HepG2 (cell line): ENCODE results near the gene CRADD. TPM values are rescaled to one million over a fixed set of nuclear protein-coding genes. Genes with fewer than 3 reads are reported as not detected.

ENCODE experiments used
- ATF6 ChIP-seq: sonication (generic); formaldehyde crosslinking; conservative IDR thresholded peaks from 2 replicates; pipeline ENCODE4 v1.4.0; 2020; ENCODE audit warnings: missing genetic modification reagents
- CENPX ChIP-seq: sonication (generic); formaldehyde crosslinking; IDR thresholded peaks from 2 replicates; pipeline ENCODE4 v1.9.0; 2021; ENCODE audit warnings: mild to moderate bottlenecking, missing genetic modification reagents, moderate library complexity
- CHCHD3 ChIP-seq: sonication (generic); formaldehyde crosslinking; IDR thresholded peaks from 2 replicates; pipeline ENCODE4 v1.8.0; 2022; ENCODE audit warnings: mild to moderate bottlenecking, missing genetic modification reagents, moderate library complexity
- DR1 ChIP-seq: sonication (generic); formaldehyde crosslinking; IDR thresholded peaks from 2 replicates; pipeline ENCODE4 v1.8.0; 2021; ENCODE audit warnings: mild to moderate bottlenecking, missing genetic modification reagents, inconsistent platforms
- HMGXB4 ChIP-seq, 2 experiments: sonication (generic) in 1 of 2; formaldehyde crosslinking in 1 of 2; IDR thresholded peaks; 2 replicates each; pipeline versions ENCODE4 v1.4.0 to v1.6.1; 2018 to 2020; ENCODE audit warnings: missing genetic modification reagents in 2 of 2, borderline replicate concordance in 1 of 2, low read depth in 1 of 2, mild to moderate bottlenecking in 1 of 2, missing biosample characterization in 1 of 2
- MYPOP ChIP-seq: sonication (generic); formaldehyde crosslinking; IDR thresholded peaks from 2 replicates; pipeline ENCODE4 v1.8.1; 2023; ENCODE audit warnings: mild to moderate bottlenecking, moderate library complexity, missing genetic modification reagents
- PTBP1 ChIP-seq: fragments of 200-400 bp; formaldehyde crosslinking; IDR thresholded peaks from 2 replicates; pipeline ENCODE4 v1.6.1; 2018; ENCODE audit warnings: low read length, low read depth; ENCODE audit not compliant: poor library complexity, severe bottlenecking
- RFX1 ChIP-seq: fragments of 450-650 bp; IDR thresholded peaks from 2 replicates; pipeline ENCODE4 v1.6.1; 2017
- SIX1 ChIP-seq: sonication (generic); formaldehyde crosslinking; IDR thresholded peaks from 2 replicates; pipeline ENCODE4 v1.4.0; 2020; ENCODE audit warnings: missing genetic modification reagents, borderline replicate concordance
- SP2 ChIP-seq: sonication (generic); formaldehyde crosslinking; IDR thresholded peaks from 2 replicates; pipeline ENCODE4 v1.5.1; 2020; ENCODE audit warnings: mild to moderate bottlenecking, missing genetic modification reagents
- SRSF9 ChIP-seq: fragments of 200-400 bp; formaldehyde crosslinking; IDR thresholded peaks from 2 replicates; pipeline ENCODE4 v1.6.1; 2018; ENCODE audit warnings: borderline replicate concordance, mild to moderate bottlenecking, low read depth, low read length; ENCODE audit not compliant: insufficient read depth, poor library complexity, severe bottlenecking
- TRIM22 ChIP-seq: fragments of 450-650 bp; IDR thresholded peaks from 2 replicates; pipeline ENCODE4 v1.6.1; 2017
- ZBTB21 ChIP-seq: sonication (generic); formaldehyde crosslinking; IDR thresholded peaks from 2 replicates; pipeline ENCODE4 v1.4.0; 2020; ENCODE audit warnings: missing genetic modification reagents
- ZHX1 ChIP-seq: sonication (generic); formaldehyde crosslinking; IDR thresholded peaks from 2 replicates; pipeline ENCODE4 v1.8.1; 2022; ENCODE audit warnings: low read depth, mild to moderate bottlenecking, missing genetic modification reagents
- ZNF143 ChIP-seq: sonication (generic); formaldehyde crosslinking; IDR thresholded peaks from 2 replicates; pipeline ENCODE4 v1.4.0; 2020; ENCODE audit warnings: missing genetic modification reagents
- ZNF333 ChIP-seq: sonication (generic); formaldehyde crosslinking; IDR thresholded peaks from 2 replicates; pipeline ENCODE4 v1.4.0; 2020; ENCODE audit warnings: mild to moderate bottlenecking, missing genetic modification reagents, borderline replicate concordance
- ZNF496 ChIP-seq: sonication (generic); formaldehyde crosslinking; IDR thresholded peaks from 2 replicates; pipeline ENCODE4 v1.8.1; 2023; ENCODE audit warnings: mild to moderate bottlenecking, moderate library complexity, missing genetic modification reagents; ENCODE audit not compliant: insufficient replicate concordance
- ZNF589 ChIP-seq: sonication (generic); formaldehyde crosslinking; conservative IDR thresholded peaks from 2 replicates; pipeline ENCODE4 v1.8.0; 2022; ENCODE audit warnings: mild to moderate bottlenecking, moderate library complexity, missing genetic modification reagents
- ZNF850 ChIP-seq: sonication (generic); formaldehyde crosslinking; conservative IDR thresholded peaks from 2 replicates; pipeline ENCODE4 v1.9.0; 2021; ENCODE audit warnings: mild to moderate bottlenecking, missing genetic modification reagents
- polyA plus RNA-seq, 8 experiments: library from polyadenylated mRNA; depleted of rRNA in 3 of 8; stranded (reverse) in 7 of 8; unstranded in 1 of 8; fragments of >200 nt; fragmentation: Illumina TruSeq in 4 of 8; extraction: Trizol in 4 of 8; gene quantifications; 2 replicates each; pipeline versions ENCODE4 v1.2.1 to v1.2.3, GENCODE V29; 2011 to 2016; ENCODE audit warnings: low read depth in 4 of 8, missing spikeins in 1 of 8, mixed read lengths in 1 of 8; ENCODE audit not compliant: insufficient read depth in 1 of 8
- total RNA-seq, 5 experiments: library from RNA; depleted of rRNA; stranded (reverse); fragments of >200 nt; fragmentation: Illumina TruSeq; extraction: Trizol; gene quantifications; 2 replicates each; pipeline ENCODE4 v1.2.3, GENCODE V29; 2016; ENCODE audit warnings: low read depth in 1 of 5

Gene CRADD
- total and polyA plus RNA-seq, 2 of the 13 experiments (the other 11 are each of a cell fraction or from before 2014, with no cell fraction given) = 12.4 to 18.8 TPM

DNA sequence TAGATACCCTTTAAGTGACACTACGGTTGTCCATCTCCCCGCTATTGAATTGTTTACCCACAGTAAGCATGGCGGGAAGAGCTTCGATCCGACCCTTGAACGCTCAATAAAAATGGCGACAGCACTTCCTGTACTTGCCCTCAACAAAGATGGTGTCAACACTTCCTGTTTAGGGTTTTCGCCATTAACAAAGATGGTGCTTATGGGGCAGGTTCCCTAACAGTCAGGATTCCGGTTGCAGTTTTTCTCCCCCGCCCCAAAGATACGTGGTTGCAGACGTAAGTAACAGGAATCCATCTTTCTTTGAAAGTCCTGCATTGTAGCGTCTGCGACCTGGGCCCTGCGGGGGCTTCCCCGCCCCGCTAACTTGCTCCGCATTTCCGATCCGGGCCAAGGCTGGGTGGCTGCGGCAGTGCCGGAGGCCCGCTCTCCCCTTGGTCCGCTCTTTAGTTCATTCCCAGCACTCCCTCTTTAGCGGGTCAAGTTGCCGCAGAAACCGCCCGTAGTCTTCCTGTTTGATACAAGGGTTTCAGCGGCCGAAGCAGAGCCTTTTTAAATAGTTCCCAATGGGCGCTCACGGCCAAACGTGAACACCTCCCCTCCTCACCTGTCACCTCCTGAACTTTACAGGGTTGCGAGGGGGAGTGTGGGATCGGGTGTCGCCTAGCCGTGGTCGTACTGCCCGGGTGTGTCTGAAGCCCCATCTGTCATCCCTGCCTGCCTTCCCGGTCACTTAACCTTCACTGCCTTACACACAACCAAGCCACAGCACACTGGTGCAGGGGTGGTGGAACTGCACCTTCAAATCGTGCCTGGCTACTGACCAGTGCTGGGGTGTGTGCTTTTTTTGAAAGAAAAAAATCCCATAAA lies at the start of gene CRADD (continued):
- TF ChIP-seq MYPOP (CRISPR knock-in tag) (no peak), HMGXB4 (CRISPR knock-in tag; IDR thresholded peaks at IDR 0.05; ENCODE audit: borderline replicate concordance in 1 of 2, low read depth in 1 of 2) (peak; percentile 69 to 90; a peak in 3 of 4 replicates), SIX1 (CRISPR knock-in tag) (peak; percentile 22; the same call in 1 of the 2 replicates), ZNF143 (CRISPR knock-in tag) (peak; percentile 66), CHCHD3 (no peak), ZNF850 (CRISPR knock-in tag) (no peak), ZNF589 (no peak; the same call in 1 of the 2 replicates), ZBTB21 (CRISPR knock-in tag) (no peak; the same call in 1 of the 2 replicates), DR1 (0 out of 2 replicates have a peak, but pooled peaks have one; percentile 26), ATF6 (CRISPR knock-in tag) (no peak), PTBP1 (no peak), RFX1 (no peak), TRIM22 (no peak), SP2 (CRISPR knock-in tag) (no peak), ZHX1 (CRISPR knock-in tag) (peak; percentile 99), SRSF9 (no peak), ZNF333 (CRISPR knock-in tag) (no peak), ZNF496 (CRISPR knock-in tag) (no peak), CENPX (no peak)
